GM23338 (cell line): ENCODE measurements around the gene LAMTOR5.

Experiments used
- CREB1 ChIP-seq: fragments of 250-450 bp; sonication (Bioruptor Pico); IDR thresholded peaks from 2 replicates; pipeline ENCODE4 v1.5.0; 2020; ENCODE audit warnings: low read depth, mild to moderate bottlenecking, moderate library complexity
- EZH2 ChIP-seq: fragments of 200-600 bp; sonication (generic); IDR thresholded peaks from one replicate; pipeline ENCODE4 v1.8.0; 2017; ENCODE audit warnings: antibody characterized with exemption, mild to moderate bottlenecking, low read depth; ENCODE audit not compliant: unreplicated experiment
- EZH2phosphoT487 ChIP-seq: fragments of 200-600 bp; sonication (generic); IDR thresholded peaks from one replicate; pipeline ENCODE4 v1.8.1; 2018; ENCODE audit warnings: antibody characterized with exemption; ENCODE audit not compliant: unreplicated experiment
- NANOG ChIP-seq: IDR thresholded peaks from 2 replicates; pipeline ENCODE4 v1.6.1; 2016; ENCODE audit warnings: antibody characterized with exemption, borderline replicate concordance
- POLR2AphosphoS5 ChIP-seq: IDR thresholded peaks from 2 replicates; pipeline ENCODE4 v1.6.1; 2016; ENCODE audit warnings: antibody characterized with exemption, low read depth
- TF ChIP-seq, protein P1 (sequence below), 2 experiments: fragments of 200-600 bp in 1 of 2; sonication (generic) in 1 of 2; conservative IDR thresholded peaks; 2 replicates each; pipeline versions ENCODE4 v1.5.1 to v1.6.1; 2016 to 2017; ENCODE audit warnings: antibody characterized with exemption in 2 of 2, low read depth in 2 of 2, mild to moderate bottlenecking in 2 of 2, moderate library complexity in 1 of 2
- TF ChIP-seq, protein P2 (sequence below): IDR thresholded peaks from one replicate; pipeline ENCODE4 v1.6.1; 2018; ENCODE audit warnings: antibody characterized with exemption; ENCODE audit not compliant: unreplicated experiment

DNA sequence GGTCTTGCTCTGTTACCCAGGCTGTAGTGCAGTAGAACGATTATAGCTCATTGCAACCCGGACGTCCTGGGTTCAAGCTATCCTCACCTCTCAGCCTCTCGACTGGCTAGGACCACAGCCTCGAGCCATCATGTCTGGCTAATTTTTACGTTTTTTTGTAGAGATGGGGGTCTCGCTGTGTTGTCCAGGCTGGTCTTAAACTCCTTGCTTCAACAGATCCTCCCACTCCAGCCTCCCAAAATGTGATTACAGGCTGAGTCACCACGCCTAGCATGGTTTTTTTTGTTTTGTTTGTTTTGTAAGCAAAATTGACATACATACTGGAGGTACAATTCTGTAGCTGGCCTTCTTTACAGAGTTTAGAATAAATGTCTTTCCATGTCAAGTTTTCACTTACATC, 994 bp upstream of the LAMTOR5 start:
- TF ChIP-seq, protein P1, sequence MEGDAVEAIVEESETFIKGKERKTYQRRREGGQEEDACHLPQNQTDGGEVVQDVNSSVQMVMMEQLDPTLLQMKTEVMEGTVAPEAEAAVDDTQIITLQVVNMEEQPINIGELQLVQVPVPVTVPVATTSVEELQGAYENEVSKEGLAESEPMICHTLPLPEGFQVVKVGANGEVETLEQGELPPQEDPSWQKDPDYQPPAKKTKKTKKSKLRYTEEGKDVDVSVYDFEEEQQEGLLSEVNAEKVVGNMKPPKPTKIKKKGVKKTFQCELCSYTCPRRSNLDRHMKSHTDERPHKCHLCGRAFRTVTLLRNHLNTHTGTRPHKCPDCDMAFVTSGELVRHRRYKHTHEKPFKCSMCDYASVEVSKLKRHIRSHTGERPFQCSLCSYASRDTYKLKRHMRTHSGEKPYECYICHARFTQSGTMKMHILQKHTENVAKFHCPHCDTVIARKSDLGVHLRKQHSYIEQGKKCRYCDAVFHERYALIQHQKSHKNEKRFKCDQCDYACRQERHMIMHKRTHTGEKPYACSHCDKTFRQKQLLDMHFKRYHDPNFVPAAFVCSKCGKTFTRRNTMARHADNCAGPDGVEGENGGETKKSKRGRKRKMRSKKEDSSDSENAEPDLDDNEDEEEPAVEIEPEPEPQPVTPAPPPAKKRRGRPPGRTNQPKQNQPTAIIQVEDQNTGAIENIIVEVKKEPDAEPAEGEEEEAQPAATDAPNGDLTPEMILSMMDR (conservative IDR thresholded peaks at IDR 0.05; ENCODE audit: low read depth in 2 of 2) = no peak
- TF ChIP-seq POLR2AphosphoS5 (no peak), EZH2phosphoT487 (no peak), EZH2 (no peak), NANOG (no peak), CREB1 (CRISPR knock-in tag) (no peak)
- TF ChIP-seq, protein P2, sequence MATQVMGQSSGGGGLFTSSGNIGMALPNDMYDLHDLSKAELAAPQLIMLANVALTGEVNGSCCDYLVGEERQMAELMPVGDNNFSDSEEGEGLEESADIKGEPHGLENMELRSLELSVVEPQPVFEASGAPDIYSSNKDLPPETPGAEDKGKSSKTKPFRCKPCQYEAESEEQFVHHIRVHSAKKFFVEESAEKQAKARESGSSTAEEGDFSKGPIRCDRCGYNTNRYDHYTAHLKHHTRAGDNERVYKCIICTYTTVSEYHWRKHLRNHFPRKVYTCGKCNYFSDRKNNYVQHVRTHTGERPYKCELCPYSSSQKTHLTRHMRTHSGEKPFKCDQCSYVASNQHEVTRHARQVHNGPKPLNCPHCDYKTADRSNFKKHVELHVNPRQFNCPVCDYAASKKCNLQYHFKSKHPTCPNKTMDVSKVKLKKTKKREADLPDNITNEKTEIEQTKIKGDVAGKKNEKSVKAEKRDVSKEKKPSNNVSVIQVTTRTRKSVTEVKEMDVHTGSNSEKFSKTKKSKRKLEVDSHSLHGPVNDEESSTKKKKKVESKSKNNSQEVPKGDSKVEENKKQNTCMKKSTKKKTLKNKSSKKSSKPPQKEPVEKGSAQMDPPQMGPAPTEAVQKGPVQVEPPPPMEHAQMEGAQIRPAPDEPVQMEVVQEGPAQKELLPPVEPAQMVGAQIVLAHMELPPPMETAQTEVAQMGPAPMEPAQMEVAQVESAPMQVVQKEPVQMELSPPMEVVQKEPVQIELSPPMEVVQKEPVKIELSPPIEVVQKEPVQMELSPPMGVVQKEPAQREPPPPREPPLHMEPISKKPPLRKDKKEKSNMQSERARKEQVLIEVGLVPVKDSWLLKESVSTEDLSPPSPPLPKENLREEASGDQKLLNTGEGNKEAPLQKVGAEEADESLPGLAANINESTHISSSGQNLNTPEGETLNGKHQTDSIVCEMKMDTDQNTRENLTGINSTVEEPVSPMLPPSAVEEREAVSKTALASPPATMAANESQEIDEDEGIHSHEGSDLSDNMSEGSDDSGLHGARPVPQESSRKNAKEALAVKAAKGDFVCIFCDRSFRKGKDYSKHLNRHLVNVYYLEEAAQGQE = no peak
